ENCODE measurements around the gene YWHAB. TPM values are rescaled to one million over a fixed set of nuclear protein-coding genes. Genes with fewer than 3 reads are reported as not detected.

Gene YWHAB
- total RNA-seq = 91.6 and 99.4 TPM in 2 replicates

GRCh38 chr20:44885392-44886265 is at the start of gene YWHAB:
Gene YWHAB, plus strand, starts transcription at chr20:44885705. Its CDS starts 15,829 bp downstream, at chr20:44901534.

GRCh38 chr20:44909872-44910689 is 24.6 kb downstream of the YWHAB start, which contains the start of gene PABPC1L:
Gene PABPC1L, plus strand, starts transcription at chr20:44910060. Its CDS starts 84 bp downstream, at chr20:44910144.

Other genes starting within 250 kb of the YWHAB start
- gene ADA, start 234.0 kb upstream of the YWHAB start, total RNA-seq = 28.9 and 31.5 TPM in 2 replicates
- gene CCN5, start 170.3 kb upstream of the YWHAB start, total RNA-seq = 23.6 and 25.1 TPM in 2 replicates
- 2.3 and 2.5 TPM in 2 replicates for gene KCNK15, start 139.8 kb upstream of the YWHAB start, total RNA-seq
- gene RIMS4, start 75.2 kb upstream of the YWHAB start, total RNA-seq = 0.24 and 1.2 TPM in 2 replicates
- 5.1 and 7.4 TPM in 2 replicates for gene PABPC1L, start 24.4 kb downstream of the YWHAB start, total RNA-seq
- 18.4 and 21.6 TPM in 2 replicates for gene TOMM34, start 74.7 kb downstream of the YWHAB start, total RNA-seq
- 14.0 and 15.0 TPM in 2 replicates for gene STK4, start 80.8 kb downstream of the YWHAB start, total RNA-seq
- 1.4 and 2.4 TPM in 2 replicates for gene KCNS1, start 215.4 kb downstream of the YWHAB start, total RNA-seq
- gene WFDC5, start 229.5 kb downstream of the YWHAB start, total RNA-seq = not detected in 2 replicates
- gene WFDC12, start 238.8 kb downstream of the YWHAB start, total RNA-seq = not detected in 2 replicates